Activated T-helper 1 cell treated with Interleukin-2 at 50 U/mL for 16 hours (primary cell): ENCODE data around the gene POU3F4.

Experiments
- DNase-seq: peaks from one replicate; pipeline ENCODE4 v3.0.0-alpha.2; 2020; ENCODE audit warnings: low read depth

POU3F4 gene

DNA sequence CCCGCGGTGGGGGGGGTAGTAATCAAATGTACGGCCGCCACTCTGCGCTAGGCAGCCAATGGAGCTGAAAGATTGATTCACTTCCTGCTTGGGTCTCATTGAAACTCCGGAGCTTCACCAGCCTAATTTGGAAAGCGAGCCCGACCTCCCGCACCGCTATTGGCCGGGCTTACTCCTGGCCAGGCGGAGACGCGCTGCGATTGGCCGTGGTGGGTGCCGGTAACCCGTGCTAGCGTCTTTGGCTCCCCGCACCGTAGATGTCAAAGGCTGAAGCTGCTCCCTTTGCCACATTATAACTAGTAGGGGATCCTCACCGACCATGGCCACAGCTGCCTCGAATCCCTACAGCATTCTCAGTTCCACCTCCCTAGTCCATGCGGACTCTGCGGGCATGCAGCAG lies at the start of gene POU3F4:
POU3F4 (plus strand) TSS at position 285 of the 400 bp plus-strand sequence; CDS start at position 320, 35 bp downstream.
- DNase-seq: no peak

DNA sequence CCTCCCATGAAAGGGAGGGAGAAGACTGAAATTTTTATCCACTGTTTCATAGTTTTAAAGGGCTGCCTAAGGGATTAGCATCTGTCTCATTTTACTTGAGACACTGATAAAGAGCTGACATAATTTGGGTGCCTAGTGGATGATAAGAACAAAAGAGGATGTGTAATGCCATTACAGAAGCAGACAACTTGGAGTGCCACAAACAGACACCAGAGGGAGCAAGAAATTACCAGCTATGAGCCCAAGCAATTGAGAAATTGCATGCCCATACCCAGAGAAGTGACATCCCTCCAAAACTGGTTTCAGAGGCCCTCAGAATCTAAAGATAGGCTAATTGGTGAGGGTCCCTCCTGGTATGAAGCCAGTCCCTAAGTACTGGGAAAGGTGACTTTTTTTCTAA lies 38.5 kb upstream of the POU3F4 start:
- no peak for DNase-seq

DNA sequence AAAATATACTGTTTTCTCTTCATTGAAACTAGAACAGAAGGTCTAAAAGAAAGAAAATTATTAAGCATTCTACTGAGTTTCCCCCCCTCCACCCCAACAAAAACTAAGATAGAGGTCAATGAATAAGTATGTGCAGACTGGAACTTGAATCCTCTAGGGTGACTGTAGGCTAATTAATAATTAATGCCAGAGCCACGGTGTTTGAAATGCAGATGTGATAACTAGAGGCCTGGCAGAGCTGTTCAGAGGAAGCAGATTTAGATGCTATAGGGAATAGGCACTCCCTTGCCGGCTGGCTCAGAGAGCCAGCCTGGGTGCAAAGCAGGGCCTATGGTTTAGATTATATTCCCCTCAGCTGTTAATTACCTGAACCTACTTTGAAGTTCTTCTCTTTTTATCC lies 12.2 kb upstream of the POU3F4 start:
- DNase-seq: no peak

DNA sequence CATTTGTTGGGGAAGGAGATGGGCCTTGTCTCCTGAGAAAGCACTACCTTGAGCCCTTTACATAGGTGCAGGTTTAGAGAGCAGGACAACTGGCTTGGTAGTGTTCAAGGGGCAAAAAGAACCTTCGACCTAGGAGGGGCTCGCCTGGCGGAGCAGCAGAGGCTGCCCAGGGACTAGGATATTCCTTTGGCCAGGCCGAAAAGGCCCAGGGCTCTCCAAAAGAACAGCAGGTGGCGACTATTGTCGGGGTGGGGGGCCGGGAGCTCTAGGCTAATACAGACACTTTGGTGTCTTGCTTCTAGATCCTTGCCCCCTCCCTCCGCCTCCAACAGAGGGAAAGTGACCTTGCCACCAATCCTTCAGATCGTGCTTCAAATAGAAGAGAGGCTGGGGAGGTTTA lies 7.1 kb upstream of the POU3F4 start:
- DNase-seq: no peak

DNA sequence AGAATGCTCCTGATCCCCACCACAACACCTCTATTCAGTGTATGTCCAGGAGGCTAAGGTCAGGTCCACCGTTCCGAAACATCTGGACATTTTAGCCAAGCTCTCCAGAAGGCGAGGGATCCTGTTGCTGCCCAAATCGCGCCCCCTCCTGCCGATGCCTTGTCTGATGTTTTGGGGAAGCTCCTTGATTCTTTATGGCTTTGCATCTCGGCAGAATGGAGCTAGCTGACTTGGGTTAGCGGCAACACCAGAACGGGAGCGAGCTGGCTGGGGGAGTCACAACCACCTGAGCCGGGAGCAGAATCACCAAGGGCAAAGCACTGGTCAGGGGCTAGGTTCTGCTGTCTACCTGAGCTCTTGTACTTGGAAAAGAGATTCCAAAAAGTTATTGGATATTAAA lies 6.6 kb upstream of the POU3F4 start:
- no peak for DNase-seq

DNA sequence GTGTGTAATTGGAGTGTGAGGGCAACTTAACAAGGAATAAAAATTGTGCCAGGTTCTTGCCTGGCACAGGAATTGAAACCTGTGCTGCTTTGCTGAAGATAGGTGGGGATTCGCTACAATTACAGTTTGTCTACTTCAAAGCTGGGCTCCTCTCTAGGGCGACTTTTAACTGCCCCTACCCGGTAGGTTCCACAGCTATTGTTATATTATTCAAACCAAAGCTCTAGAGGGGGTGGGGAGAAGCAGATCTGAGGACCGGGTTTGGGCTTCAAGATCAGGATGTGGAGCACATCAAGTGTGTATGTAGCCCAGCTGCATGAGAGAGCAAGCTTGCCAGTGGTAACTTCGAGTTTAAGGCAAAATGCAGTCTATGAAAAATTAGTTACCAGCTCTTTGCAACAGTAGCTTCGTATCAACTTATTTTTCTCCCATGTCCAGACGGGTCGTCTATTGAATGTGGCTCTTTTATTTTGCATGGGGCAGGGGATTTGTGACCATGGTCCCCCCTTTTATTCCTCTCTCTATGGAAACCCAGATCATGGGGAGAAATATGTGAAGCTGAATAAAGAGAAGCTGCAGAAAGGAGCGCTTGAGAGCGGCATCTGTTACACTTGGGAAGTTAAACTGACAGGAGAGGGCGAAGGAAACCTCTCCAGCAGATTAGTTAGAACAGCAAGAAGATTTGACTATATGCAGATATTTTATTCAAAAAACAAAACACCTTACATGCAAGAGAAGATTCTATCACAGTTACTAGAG lies 3.2 kb upstream of the POU3F4 start:
- no peak for DNase-seq

DNA sequence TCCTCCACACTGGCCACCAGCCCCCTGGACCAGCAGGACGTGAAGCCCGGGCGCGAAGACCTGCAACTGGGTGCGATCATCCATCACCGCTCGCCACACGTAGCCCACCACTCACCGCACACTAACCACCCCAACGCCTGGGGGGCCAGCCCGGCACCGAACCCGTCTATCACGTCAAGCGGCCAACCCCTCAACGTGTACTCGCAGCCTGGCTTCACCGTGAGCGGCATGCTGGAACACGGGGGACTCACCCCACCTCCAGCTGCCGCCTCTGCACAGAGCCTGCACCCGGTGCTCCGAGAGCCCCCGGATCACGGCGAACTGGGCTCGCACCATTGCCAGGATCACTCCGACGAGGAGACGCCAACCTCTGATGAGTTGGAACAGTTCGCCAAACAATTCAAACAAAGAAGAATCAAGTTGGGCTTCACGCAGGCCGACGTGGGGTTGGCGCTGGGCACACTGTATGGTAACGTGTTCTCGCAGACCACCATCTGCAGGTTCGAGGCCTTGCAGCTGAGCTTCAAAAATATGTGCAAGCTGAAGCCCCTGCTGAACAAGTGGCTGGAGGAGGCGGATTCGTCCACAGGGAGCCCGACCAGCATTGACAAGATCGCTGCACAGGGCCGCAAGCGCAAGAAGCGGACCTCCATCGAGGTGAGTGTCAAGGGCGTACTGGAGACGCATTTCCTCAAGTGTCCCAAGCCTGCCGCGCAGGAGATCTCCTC lies 600 bp downstream of the POU3F4 start:
- DNase-seq: no peak

DNA sequence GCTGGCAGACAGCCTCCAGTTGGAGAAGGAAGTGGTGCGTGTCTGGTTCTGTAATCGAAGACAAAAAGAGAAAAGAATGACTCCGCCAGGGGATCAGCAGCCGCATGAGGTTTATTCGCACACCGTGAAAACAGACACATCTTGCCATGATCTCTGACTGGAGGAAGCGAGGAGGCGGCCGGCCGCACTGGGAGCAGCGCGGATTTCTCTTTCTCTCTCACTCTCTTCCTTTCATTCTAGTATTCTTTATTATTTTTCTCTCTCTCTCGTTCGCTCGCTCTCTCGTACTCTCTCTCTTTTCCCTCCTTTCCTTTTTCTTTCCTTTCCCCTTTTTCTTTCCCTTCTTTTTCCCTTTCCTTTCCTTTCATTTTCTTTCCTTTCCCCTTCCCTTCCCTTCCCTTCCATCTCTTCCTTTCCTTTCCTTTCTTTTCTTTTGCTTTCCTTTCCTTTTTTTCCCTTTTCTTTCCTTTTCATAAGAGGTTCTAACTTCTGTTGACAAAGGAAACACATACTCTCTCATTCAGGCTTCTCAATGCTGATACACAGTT lies 1.2 kb downstream of the POU3F4 start:
- no peak for DNase-seq

DNA sequence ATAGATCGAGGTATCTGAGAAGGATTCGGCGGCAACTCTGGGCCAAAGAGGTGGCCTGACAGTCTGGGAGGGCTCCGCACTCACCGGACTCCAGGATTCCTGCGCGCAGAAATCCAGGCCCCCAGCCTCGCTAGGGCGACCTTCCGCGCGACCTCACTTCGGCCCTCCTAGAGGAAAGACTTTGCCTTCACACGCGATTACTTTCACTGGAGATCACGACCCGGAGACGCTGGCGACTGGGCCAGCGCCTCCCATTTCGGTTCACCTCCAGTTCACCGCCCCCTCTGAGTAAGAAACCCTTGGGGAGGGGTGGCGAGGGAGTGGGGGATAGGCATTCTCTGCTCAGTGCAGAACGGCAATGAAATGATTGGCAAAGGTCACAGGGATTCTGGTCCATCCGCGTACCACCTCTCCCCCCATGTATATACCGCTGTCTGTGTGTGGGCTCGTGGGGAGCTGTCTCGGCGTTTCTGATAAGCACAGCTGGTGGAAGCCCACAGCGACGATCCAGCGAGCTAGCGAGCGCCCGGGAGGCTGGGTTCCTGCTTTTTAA lies 2.5 kb downstream of the POU3F4 start:
- no peak for DNase-seq

DNA sequence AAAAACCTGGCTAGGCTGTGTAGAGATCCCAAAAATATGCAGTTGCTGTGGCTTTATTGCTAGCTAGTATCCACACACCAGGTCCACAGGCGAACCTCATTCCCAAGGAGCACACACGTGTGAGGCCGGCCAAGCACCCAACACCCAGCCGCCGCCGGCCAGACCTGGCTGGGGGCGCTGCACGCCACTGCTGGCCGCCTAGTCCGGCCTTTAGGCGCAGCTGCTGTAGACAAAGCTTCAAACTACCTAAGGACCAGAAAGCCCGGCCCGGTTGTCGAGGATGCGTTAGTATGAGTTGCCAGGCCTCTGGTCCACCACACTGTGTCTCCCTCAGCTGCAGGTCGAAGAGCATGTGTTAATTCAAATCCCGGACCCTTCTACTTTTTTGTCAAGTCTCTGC lies 3.1 kb downstream of the POU3F4 start:
- DNase-seq: no peak

DNA sequence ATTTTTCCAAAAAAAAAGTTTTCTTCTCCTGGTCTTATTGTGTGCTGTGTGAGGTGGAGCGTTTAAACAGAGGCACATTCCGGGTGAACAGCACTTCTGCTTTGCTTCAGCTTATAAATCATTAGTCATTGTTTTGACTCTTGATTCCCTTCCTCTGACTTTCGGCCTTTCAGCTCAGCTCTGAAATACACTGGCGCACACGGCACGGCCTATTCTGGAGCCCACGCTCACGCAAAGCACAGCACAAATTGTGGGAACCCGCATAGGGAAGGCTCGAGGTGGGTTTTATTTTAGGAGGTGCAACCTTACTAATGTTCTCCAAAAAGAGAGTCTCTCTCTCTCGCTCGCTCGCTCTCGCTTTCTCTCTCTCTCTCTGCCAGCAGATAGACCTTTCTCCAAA lies 4.0 kb downstream of the POU3F4 start:
- no peak for DNase-seq

DNA sequence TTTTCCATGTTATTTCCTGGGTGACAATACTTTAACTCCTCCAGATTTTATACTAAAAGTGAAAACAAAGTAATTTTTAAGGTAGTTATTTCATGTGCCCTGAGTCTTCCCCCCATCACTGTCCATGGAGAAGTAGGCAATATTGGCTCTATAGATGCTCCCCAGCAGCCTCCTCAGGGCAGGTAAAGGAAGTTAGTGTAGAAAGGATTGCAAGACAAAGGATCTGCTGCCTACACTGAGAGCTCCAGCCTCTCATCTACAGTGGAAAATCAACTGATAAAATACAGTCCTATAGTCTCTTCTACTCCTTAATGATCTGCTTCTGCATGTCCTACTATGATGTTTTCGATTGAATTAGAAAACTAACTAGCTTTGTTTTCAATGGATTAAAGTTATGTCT lies 8.5 kb downstream of the POU3F4 start:
- no peak for DNase-seq

DNA sequence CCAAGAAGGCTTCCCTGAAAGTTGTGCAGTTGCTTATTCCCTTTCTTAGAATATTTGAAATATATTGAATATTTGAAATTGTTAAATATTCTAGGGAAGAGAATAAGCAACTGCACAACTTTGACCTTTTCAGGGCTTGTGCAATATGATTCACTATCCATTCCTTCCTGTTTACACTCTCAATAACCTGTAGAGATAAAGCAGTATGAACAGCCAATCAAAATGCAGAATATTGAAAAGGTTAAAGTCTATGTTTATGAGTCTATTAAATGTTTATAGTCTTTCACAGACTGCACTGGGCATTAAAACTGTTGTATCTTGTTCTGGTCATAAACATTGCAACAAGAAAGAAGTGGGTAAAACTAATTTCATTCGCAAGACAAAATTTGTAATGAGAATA lies 13.8 kb downstream of the POU3F4 start:
- no peak for DNase-seq

DNA sequence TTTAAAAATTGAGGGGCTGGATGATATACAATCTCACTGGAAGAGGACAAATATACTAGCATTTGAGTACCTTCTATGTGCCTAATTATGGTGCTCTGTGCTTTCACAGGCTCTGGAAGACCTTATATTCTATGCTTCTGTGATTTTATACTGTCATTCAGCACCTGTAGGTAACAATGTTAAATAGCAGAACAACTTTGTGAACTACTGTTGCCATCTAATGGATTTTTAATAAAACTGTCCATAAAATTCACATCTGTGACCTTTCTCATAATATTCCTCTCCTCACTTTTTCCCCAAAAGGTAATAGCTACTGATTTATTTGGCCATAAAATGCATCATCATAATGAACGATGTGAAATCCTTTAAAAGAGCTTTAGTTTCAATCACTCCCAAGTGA lies 21.9 kb downstream of the POU3F4 start:
- DNase-seq: no peak

DNA sequence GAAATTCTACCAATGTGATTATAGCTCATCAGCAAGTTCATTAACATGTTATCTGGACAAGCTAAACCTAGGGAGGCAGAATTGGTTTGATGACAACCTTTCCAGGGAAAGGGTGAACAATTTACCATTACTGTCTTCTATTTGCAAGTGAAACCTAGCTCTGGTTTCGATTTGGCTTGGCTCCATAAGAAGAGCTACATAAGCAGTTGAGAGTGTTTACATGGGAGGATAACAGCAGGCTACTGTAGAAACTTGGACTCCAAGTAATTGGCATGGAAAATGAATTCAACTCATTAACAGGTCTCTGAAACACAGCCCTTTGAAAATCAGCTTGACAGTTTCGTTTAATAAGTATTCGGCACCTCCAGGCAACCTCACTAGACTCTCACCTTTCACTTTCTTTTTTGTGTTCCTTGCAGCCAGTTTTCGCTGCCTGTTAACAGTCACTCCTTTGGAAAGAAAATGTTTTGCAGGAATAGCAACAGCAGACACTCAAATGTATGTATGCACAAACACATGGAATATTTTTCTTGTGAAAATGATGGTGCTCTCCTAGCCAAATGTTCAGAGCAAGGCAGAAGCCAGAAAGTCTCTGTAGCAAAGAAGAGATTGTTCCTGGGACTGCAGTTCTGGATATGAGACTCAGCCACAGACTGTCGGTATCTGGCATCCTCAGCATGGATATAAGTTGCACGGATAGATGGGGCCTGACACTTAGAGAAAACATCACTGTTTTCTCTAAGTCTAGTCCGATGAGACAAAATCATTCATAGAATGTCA lies 27.5 kb downstream of the POU3F4 start:
- no peak for DNase-seq
